Stimulated activated CD4-positive, alpha-beta T cell treated with anti-CD3 and anti-CD28 coated beads, TNF-alpha, amount 100 ng/mL, for 48 hours (primary cell): Measurements from ENCODE around the gene HNF1A.

ENCODE experiments used
- DNase-seq, 3 donors: peaks; one replicate each; pipeline ENCODE4 v3.0.0-alpha.2; 2020; ENCODE audit warnings: low read depth in 3 of 3

The HNF1A gene

DNA sequence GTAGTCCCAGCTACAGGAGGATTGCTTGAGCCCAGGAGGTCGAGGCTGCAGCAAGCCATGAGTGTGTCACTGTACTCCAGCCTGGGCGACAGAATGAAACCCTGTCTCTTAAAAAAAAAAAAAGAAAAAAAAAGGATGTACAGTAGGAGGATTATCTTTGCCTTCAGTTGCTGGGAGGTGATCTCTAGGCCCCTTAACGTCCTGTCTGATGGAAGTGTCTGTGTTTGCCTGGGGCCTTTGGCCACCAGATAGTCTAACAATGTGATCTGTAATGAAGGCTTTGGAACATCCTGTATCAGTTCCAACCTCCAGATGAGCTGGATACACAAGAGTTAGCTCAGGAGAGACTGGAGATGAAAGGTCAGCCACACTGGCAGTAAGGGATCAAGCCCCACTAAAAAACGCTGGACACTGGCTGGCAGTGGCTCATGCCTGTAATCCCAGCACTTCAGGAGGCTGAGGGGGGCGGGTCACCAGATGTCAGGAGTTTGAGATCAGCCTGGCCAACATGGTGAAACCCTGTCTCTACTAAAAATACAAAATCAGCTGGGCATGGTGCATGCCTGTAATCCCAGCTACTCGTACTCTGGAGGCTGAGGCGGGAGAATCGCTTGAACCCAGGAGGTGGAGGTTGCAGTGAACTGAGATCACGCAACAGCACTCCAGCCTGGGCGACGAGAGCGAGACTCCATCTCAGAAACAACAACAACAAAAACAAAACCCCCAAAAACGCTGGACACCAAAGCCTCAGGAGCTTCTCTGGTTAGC is 19.0 kb upstream of the HNF1A start:
- DNase-seq = no peak

DNA sequence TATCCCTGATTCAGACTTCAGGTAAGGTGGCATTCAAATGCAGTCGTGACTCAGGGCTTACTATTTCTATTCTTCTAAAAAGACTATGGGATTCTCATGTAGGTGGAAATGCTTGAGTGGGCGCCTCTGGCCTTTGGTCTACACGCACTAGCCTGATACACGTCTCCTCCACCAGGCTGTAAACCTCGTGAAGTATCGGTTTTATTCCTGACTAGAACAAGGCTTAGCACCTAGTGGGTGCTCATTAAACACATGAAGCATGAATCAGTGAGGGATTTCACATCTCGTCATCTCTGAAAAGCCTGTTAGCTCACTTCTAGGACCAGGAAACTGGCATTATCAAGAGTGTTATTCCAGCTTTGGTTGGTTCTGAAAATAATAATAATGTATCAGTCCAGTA is 17.7 kb upstream of the HNF1A start:
- peak in 1 of 3 donors; percentile 29 for DNase-seq

DNA sequence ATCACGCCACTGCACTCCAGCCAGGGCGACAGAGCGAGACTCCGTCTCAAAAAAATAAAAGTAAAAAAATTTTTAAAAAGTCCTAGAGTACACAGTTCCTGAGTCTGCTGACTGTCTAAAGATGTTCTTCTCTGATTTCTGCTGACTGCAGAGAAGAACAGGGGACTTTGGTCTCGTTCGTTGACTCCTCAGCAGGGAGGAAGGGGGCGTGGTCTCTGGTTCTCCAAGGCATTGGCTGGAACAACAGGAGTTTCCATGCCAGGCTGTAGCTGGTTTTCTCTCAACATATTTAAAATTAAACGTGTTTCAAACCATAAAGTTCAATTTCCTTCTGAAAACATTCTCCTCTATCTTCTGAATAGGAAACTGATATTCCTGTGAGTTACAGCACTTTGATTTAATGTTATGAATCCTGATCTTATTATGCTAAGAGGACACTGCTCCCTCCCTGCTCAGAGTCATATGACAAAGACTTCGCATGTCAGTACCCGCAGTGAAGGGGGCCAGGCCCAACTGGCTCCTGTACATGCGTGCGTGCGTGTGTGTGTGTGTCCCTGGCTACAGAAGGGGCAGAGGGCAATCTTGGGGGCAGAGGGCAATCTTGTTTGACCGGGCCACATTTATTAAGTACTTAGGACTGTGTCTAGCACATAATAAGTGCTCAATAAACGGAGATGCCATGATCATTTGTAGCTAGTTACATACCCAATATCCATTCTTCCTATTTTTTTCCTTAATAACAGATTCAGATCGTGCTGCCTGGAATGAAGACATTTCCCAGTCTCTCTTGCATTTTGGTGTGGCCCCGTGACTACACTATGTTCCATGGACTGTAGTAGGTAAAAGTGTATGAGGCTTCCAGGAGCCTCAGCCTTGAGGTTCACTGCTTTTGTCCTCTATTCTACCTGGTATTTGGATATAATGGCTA is 16.5 kb upstream of the HNF1A start:
- no peak for DNase-seq

DNA sequence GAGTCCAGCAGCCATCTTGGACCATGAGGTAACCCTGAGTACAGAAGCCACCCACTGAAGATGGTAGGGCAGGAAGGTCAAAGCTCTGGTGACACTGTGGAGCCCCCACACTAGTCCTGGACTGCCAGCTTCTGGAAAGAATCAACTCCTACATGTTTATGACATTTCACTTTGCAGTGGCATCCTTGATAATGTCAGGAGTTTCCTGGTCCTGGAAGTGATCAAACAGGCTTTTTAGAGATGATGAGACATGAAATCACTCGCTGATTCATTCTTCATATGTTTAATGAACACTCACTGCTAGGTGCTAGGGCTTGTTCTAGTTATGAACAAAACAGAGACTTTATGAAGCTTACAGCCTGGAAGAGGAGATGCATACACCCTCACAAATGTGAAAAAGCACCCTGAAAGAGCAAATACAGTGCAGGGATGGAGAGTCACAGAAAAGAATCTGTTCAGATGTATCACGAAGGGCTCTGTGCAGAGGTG is 15.8 kb upstream of the HNF1A start:
- DNase-seq = no peak

DNA sequence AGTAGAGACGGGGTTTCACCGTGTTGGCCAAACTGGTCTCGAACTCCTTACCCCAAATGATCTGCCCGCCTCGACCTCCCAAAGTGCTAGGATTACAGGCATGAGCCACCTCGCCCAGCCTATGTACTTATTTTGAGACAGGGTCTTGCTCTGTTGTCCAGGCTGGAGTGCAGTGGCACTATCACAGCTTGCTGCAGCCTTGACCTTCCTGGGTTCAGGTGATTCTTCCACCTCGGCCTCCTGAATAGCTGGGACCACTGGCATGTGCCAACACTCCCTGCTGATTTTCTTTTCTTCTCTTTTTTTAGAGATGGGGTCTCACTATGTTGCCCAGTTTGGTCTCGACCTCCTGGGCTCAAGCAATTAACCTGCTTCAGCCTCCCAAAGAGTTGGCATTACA is 14.0 kb upstream of the HNF1A start:
- no peak for DNase-seq

DNA sequence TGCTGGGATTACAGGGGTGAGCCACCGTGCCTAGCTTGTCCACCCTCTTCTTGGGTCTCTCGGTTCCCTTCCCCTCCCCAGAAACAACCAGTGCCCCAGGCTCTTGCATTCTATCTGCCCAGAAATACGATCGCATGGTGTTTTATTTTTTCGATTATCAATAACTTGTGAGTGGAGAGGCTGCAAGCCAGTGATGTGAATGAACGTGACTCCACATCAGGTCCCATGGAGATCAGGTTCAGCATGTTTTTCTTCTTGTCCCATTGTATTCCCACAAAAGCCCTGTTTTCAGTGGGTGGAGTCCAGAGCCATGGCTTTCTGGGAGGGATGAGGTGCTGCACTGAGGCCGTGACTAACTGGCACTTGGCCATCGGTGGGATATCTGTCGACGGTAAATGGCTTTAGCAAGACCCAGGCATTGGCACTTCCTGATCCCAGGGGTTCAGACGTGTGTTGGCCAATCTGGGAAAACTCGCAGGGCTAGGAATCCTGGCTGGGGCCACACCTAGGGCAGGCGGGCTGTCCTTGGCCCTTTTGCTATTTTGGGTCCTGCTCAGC is 12.7 kb upstream of the HNF1A start:
- DNase-seq = no peak

DNA sequence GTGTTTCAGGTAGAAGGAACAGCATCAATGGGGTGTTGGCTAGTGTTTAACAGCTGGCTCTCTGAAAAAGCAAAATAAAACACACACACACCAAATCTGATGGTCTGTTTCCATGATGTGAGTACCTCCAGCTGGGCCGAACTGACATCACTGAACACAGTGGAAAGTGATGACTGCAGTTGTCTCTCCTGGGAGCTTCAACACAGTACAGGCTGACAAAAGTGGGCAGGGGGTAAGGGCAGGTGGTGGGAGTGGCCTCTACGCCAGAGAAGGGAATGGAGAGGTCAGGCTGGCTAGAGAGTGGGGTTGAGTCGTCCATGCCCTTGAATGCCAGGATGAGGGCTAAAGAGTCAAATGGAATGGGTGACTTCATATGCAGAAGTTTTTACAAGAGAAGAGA is 8.0 kb upstream of the HNF1A start:
- DNase-seq = no peak

DNA sequence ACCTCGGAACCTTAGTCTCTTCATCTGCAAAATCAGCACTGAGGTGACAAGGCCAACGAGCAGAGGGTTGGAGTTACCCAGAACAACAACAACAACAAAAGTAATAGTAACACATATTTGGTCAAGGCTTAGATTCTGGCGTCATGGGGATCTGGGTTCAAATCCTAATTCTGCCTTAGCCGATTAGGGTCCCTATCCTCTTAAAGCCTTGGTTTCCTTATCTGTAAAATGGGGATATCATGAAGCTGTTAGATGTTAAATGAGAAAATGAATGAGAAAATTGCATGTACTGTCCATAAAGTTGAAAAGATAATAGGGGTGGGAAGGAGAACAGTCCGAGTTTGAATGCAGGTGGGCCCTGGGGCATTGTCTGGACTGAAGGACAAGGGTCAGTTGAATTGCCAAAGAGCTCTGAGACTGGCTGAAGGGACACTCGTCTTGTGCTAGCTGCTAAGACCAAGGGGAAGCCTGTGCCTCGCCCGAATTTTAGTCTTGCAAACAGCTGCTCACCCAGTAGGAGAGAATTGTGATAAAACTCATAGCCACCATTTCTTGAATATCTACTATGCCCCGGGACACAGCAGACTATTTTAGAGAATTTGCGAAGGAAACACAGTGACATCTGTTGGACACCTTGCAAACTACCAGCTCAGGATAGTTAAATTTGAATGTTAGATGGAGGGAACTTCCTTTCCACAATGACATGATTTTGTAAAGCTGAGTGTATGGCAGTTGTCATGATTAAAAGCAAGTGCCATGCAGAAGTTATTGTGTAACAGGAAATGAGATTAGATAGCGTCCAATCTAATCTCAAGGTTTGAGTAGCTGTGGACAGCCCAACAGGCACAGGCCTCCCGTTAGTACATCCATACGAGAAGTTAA is 6.8 kb upstream of the HNF1A start:
- DNase-seq = no peak

DNA sequence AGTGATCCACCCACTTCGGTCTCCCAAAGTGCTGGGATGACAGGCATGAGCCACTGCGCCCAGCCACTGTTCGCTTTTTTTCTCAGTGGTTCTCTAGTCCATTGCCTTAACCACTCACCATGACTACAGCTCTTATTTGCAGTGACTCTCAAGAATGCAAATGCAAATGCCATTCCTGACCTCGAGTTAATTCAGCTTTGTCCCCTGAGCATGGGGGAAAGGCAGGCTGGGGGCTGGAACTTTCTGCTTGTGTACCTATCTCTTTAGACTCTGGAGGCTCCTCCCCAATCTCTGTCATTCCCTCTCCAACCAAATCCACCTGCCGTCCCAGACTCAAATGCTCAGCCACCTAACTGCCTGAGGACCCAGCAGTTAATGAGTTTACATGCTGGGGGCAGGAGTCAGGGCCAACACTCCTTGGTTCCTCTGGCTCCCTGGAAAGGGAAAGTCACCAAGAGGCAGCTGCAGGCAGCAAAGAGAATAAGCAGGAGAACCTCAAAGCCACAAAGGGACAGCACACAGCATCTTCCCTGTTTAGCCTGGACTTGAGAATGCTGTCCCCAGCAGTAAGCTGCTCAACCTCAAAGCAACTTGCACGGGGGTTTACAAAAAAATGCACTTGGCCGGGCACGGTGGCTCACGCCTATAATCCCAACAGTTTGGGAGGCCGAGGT is 5.3 kb upstream of the HNF1A start:
- no peak for DNase-seq

DNA sequence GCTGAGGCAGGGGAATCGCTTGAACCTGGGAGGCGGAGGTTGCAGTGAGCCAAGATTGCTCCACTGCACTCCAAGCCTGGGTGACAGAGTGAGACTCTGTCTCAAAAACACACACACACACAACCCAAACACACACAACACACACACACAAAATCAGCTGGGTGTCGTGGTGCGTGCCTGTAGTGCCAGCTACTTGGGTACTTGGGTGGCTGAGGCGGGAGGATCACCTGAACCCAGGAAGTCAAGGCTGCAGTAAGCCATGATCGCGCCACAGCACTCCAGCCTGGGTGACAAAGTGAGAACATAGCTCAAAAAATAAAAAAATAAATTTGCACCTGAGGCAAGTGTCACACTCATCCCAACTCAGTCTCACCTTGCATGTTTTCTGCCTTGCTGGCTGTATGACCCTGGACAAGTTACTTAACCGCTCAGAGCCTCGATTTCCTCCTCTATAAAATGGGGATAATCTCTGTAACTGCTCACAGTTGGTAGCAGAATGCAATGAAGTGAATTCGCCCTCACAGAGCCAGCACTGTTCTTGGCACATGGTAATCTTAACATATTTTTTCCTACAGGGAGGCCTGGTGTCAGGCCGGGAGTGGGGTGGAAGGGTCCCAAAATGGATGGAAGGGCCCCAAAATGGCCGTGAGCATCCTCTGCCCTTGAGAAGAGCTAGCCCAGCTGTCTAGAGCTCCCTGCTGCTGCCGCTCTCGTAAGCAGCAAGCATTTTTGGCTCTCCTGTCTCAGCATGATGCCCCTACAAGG is 630 bp upstream of the HNF1A start:
- DNase-seq = no peak

DNA sequence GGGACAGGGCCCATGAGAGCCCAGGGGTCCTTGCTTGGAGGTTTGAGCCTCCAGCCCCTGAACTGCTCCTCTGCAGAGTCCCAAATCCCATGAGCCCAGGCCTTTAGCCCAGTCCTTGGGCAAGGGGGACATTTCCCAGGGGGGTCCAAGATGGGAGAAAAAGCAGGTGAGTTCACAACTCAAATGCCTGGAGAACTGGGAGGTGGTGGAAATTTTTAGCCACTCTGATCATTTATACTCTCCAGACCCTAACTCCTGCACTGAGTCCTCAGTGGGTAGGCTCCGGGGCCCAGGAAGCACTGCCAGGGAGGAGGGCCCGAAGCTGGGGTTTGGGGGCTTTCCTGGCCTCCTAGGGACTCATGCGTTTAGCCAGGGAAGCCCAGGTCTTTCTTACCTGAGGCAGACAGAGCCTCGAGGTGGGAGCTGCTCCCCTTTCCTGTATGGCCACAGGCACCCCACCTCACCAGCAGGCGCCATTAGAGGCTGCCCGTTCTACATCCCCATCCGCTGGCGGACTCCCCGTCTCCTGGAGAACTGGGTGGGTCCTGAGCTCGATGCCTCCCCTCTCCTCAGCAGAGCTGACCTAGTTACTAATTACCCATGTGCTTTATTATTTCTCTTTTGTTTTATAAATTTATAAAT is 998 bp downstream of the HNF1A start:
- no peak for DNase-seq

DNA sequence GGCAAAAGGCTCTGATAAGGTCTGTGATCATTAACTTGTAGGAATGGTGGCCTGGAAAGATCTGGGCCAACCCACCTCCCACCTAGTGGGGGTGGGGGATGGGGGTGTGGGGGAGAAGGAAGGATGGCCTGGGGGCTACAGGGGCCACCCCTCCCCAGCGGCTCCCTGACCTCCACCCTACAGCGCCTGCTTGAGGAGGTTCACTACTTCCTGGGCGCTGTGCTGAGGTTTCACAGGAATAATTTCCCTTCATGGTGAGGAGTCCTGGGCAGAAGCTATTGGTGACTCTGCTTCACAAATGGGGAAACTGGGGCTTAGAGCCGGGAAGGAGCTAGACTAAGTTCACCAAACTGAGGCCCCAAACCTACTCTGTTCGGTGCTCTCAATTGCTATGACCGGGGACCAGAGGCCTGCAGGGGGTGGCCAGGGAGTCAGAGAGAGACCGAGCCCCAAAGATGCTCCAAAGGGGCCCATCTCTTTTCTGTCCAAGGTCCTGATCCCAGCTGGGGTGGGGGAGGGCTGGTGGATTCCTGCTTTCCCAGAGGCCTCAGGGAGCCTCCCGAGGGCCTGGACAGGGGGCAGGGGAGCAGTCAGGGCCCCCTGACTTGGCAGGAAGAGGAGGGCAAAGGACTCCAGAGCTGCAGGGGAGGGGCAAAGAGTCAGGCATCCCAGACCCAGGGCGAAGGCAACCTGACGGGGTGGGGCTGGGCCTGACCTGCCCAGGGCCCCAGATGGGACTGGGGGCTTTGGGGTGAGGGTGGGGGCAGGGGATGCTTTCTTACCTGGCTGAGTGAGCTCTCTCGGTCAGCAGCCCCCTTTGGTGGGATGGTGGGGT is 1.7 kb downstream of the HNF1A start:
- DNase-seq = no peak

DNA sequence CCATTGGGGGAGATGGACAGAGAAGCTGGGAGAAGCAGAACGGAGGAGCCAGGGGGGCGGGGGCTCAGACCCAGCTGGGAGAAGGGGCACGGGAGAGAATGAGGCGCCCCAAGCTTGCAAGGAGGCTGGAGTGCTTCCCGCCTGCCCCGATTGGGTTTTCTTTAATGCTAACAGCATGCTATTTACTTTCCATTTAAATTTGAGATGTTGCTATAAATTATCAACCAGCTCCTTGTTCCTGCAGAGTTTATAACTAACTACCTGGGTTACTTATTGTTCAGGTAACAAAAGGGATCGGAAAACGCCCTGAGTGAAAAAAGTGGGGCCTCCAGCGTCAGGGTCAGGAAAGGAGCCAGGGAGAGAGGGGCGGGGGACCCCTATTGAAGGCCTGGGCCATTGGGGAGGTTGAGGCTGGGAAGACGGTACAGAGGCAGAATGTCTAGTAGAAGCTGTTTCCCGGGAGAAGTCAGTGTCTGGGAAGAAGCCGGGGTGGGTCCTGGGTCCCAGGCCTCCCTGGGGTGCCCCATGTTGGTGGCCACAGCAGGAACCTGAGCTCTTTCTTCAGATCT is 2.5 kb downstream of the HNF1A start:
- no peak for DNase-seq

DNA sequence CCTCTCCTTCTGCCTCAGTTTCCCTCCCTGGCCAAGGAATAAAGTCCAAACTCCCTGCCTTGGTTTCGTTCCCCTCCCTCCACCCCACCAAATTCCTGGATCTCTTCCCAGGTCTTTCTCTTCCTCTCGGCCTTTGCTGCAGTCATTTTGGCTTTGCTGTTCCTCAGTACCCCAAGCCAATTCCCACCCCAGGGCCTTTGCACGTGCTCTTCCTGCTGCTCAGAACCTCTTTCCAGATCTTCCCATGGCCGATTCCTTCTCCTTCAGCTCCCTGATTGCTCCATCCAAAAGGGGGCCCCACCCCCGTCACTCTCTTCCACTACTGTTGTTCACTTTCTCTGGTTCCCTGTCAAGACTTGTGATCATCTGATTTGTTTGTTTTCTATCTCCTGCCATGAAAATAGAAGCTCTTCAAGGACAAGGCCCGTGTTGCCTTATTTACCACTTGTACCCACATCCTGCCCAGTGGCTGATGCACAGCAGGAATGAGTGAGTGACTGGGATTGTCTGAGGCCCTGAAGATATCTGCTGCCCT is 3.1 kb downstream of the HNF1A start:
- DNase-seq = no peak

DNA sequence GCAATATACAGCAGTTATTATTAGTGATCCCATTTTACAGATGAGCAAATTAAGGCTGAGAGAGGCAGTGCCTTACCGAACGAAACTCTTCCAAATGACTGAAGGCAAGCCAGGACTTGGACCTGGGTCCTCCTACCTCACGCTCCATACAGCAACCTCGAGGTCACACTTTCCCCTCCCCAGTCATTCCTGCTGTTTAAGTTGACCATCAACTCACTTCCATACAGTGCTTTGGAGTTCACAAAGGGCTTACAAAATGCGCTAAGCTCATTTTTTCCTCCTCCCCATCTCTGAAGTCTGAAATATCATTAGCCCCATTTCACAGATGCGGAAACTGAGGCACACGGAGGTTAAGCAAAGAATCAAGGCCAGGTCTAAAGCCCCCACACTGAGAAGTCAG is 4.3 kb downstream of the HNF1A start:
- no peak for DNase-seq

DNA sequence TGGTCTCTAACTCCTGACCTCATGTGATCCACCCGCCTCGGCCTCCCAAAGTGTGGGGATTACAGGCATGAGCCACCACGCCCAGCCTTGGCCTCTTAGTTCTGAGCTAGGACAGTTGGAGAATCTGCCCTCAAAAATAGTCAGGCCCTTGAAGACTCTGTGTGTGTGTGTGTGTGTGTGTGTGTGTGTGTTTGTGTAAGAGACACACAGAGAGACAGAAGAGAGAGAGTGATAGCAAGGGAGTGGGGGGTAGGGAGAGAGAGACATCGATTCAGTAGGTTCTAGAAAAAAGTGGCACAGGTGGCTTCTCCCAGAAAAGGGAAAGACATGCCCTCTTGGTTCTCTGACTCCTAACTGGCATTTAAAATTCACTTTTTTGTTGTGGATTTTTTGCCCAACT is 5.4 kb downstream of the HNF1A start:
- DNase-seq = no peak

DNA sequence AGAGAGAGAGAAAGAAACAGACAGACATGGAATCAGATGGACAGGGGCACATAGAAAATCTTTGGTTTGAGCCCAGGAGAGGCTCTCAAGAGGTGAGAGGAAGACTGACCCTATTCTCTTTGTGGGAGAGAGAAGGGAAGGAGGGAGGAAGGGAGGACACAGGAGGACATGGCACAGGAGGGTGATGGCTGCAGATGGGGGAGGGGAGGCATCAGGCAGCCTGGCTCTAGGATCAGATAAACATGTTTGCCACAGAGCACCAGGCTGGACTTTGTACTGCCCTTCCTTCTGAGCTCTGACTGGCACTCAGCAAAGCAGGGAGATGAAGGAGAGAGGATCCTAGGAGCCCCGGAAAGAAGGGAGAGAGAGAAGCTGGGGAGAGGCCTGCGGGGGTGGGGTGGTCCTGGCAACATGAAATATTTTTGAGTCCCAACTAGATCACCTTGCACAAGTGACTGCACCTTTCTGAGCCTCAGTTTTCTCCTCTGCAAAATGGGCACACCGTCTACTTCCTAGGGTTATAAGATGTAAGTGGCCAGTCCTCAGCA is 6.1 kb downstream of the HNF1A start:
- DNase-seq = no peak

DNA sequence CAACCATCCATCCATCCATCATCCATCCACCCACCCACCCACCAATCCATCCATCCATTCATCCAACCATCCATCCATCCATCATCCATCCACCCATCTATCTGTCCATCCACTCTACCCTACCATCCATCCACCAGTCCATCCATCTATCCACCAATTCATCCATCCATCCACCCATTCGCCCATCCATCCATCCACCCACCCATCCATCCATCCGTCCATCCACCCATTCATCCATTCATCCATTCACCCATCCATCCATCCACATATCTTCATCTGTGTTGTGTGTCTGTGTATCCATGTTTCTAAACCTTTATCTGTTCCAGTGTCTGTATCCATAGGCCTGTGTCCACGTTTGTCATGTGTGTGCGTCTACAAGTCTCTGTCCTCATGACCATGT is 9.9 kb downstream of the HNF1A start:
- no peak for DNase-seq
